Measurements from ENCODE around the gene PRSS33.

- TF ChIP-seq CTCF (IDR thresholded peaks at IDR 0.05; ENCODE audit: low read depth, low read length) (no peak), POLR2A (IDR thresholded peaks at IDR 0.05; ENCODE audit: extremely low read depth, insufficient read length) (no peak), MYC (IDR thresholded peaks at IDR 0.05; ENCODE audit: low read depth, low read length) (no peak), MAX (IDR thresholded peaks at IDR 0.05; ENCODE audit: low read depth, low read length) (no peak)
Observed at GRCh38 chr16:2829501-2830354, 42.4 kb upstream of the PRSS33 start, which contains the start of gene ZG16B.

Measured in NB4 (cell line).